HCT116 (cell line): ENCODE measurements around the gene PRKCD. TPM values are rescaled to one million over a fixed set of nuclear protein-coding genes. Genes with fewer than 3 reads are reported as not detected.

Source experiments
- ATAC-seq: fragments of 200-7000 bp; cut with Tn5 transposase; 2 replicates; pipeline ENCODE4 v1.9.1; 2020; ENCODE audit warnings: mild to moderate bottlenecking, moderate library complexity
- BruUV-seq: library from RNA; stranded (reverse); fragments of 400-500 nt; replicated peaks from 2 replicates; lab custom pipeline; 2021; lab: Mats Ljungman, UMichigan
- CTCF ChIA-PET: fragments of 300-600 bp; sonication (Branson Sonifier 250); formaldehyde crosslinking; loops from one replicate; lab custom pipeline; 2021; ENCODE audit warnings: antibody characterized with exemption; lab: Charles Lee
- POLR2A ChIA-PET: fragments of 300-600, 350-600 bp; sonication (Branson Sonifier 250); formaldehyde crosslinking; loops from one replicate; lab custom pipeline; 2021; ENCODE audit warnings: antibody characterized with exemption; lab: Charles Lee
- RAD21 ChIA-PET, 2 experiments: fragments of 300-600 bp; sonication (Branson Sonifier 250); formaldehyde crosslinking; loops; one replicate each; lab custom pipeline; 2023; ENCODE audit warnings: low total read pairs in 2 of 2; ENCODE audit not compliant: uncharacterized antibody in 2 of 2, unreplicated experiment in 2 of 2, low non-redundant PET in 1 of 2; lab: Charles Lee
- DNase-seq: peaks from one replicate; pipeline ENCODE4 v3.0.0-alpha.2; 2010; ENCODE audit warnings: low read depth, low spot score
- H2AFZ ChIP-seq: fragments of 200-600 bp; shearing (Covaris generic), sonication (generic); 2 replicates; pipeline ENCODE4 v1.6.1; 2017; ENCODE audit warnings: low read depth, mixed run types, mixed read lengths, antibody characterized with exemption, low read length; ENCODE audit not compliant: poor library complexity, severe bottlenecking
- H3K27ac ChIP-seq: 2 replicates; pipeline ENCODE4 v1.5.1; 2012; ENCODE audit warnings: low read depth, low read length
- H3K27me3 ChIP-seq: fragments of 200-600 bp; sonication (generic); 2 replicates; pipeline ENCODE4 v1.6.1; 2016; ENCODE audit warnings: mixed run types, low read length, mixed read lengths; ENCODE audit not compliant: insufficient read depth
- H3K36me3 ChIP-seq, 2 experiments: fragments of 200-500 bp in 1 of 2; fragments of 200-600 bp in 1 of 2; sonication (Bioruptor generic) in 1 of 2; sonication (generic) in 1 of 2; 2 replicates each; pipeline versions ENCODE4 v1.5.1 to v1.6.1; 2014 to 2016; ENCODE audit warnings: low read length in 2 of 2, inconsistent platforms in 1 of 2, mixed read lengths in 1 of 2, mixed run types in 1 of 2; ENCODE audit not compliant: insufficient read depth in 2 of 2, control insufficient read depth in 1 of 2
- H3K4me1 ChIP-seq, 2 experiments: fragments of 200-600 bp in 1 of 2; sonication (generic) in 1 of 2; 2 replicates each; pipeline versions ENCODE4 v1.5.1 to v1.6.1; 2012 to 2017; ENCODE audit warnings: low read length in 2 of 2, inconsistent platforms in 1 of 2, mild to moderate bottlenecking in 1 of 2, mixed read lengths in 1 of 2, mixed run types in 1 of 2, moderate library complexity in 1 of 2; ENCODE audit not compliant: insufficient read depth in 2 of 2, control insufficient read depth in 1 of 2
- H3K4me2 ChIP-seq: fragments of 200-600 bp; sonication (generic); 2 replicates; pipeline ENCODE4 v1.6.1; 2017; ENCODE audit warnings: mixed run types, low read length, mixed read lengths
- H3K4me3 ChIP-seq, 2 experiments: fragments of 200-600 bp in 1 of 2; sonication (generic) in 1 of 2; replicated peaks in 1 of 2; 2 replicates each; pipeline ENCODE4 v1.5.1; 2011 to 2016; ENCODE audit warnings: low read length in 2 of 2, control low read depth in 1 of 2, low read depth in 1 of 2, mild to moderate bottlenecking in 1 of 2, mixed read lengths in 1 of 2, mixed run types in 1 of 2
- H3K79me2 ChIP-seq: fragments of 200-600 bp; sonication (generic); 2 replicates; pipeline ENCODE4 v1.6.1; 2017; ENCODE audit warnings: mild to moderate bottlenecking, mixed run types, low read length, moderate library complexity, mixed read lengths; ENCODE audit not compliant: insufficient read depth
- H3K9ac ChIP-seq: fragments of 200-600 bp; sonication (generic); 2 replicates; pipeline ENCODE4 v1.6.1; 2016; ENCODE audit warnings: low read length, mixed read lengths
- H3K9me2 ChIP-seq: fragments of 200-600 bp; sonication (generic), shearing (Covaris generic); 2 replicates; pipeline ENCODE4 v1.6.1; 2017; ENCODE audit warnings: mixed run types, mild to moderate bottlenecking, moderate library complexity; ENCODE audit not compliant: insufficient read depth
- H3K9me3 ChIP-seq, 2 experiments: fragments of 200-500 bp in 1 of 2; fragments of 200-600 bp in 1 of 2; sonication (Bioruptor generic) in 1 of 2; sonication (generic) in 1 of 2; 2 replicates each; pipeline ENCODE4 v1.6.1; 2014 to 2017; ENCODE audit warnings: low read length in 2 of 2, mixed read lengths in 2 of 2, inconsistent platforms in 1 of 2, low read depth in 1 of 2, mild to moderate bottlenecking in 1 of 2, mixed run types in 1 of 2, moderate library complexity in 1 of 2; ENCODE audit not compliant: control insufficient read depth in 1 of 2, insufficient read depth in 1 of 2
- H4K20me1 ChIP-seq: fragments of 200-600 bp; sonication (generic), shearing (Covaris generic); 2 replicates; pipeline ENCODE4 v1.6.1; 2017; ENCODE audit warnings: mixed run types, mild to moderate bottlenecking, moderate library complexity; ENCODE audit not compliant: insufficient read depth
- JUND ChIP-seq: IDR thresholded peaks from 2 replicates; pipeline ENCODE4 v1.6.1; 2012
- POLR2A ChIP-seq: IDR thresholded peaks from 2 replicates; pipeline ENCODE4 v1.7.0; 2011; ENCODE audit warnings: borderline replicate concordance; ENCODE audit not compliant: insufficient read depth, insufficient read length; ENCODE audit errors: extremely low read depth
- SIN3A ChIP-seq: IDR thresholded peaks from 2 replicates; pipeline ENCODE4 v1.6.1; 2012; ENCODE audit warnings: low read depth
- ZFX ChIP-seq: fragments of 450-650 bp; IDR thresholded peaks from 2 replicates; pipeline ENCODE4 v1.6.1; 2017
- intact Hi-C: fragments of 100-400 bp; cut with micrococcal nuclease; formaldehyde crosslinking; loops from 2 replicates; pipeline ENCODE4 v1.10.0; 2022
- total RNA-seq: library from RNA; stranded (reverse); gene quantifications from one replicate; pipeline ENCODE4 v1.2.1, GENCODE V29; 2021; ENCODE audit not compliant: unreplicated experiment
- TF ChIP-seq, protein P1 (sequence below): IDR thresholded peaks from 2 replicates; pipeline ENCODE4 v1.6.1; 2011; ENCODE audit warnings: mild to moderate bottlenecking, low read length, moderate library complexity; ENCODE audit not compliant: insufficient replicate concordance; ENCODE audit errors: extremely low read depth

Gene PRKCD
- total RNA-seq, 1 experiment from 2014 or later = 34.4 TPM

DNA sequence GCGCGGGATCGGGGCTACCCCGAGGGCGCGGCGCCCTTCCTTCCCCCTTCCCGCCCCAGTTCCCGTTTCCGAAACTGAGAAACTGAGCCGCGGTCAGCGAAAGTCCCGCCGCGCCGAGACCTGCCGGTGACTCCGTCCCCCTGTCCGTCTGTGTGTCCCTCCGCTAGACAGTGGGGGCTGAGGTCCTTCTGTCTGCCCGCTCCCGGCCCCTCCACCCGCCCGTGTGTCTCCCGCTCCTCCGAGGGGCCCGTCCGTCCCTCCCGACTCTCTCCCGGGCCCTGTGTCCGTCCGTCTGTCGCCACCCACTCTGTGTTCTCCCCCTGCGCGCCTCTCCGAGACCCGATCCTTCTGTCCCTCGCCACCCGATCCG, 426 bp downstream of the PRKCD start:
- DNase-seq (no peak), ATAC-seq (peak; percentile 16)
- CTCF ChIA-PET = interaction anchor here (1.2 to 1.6 kb wide), 2 partner anchors 27 to 34 kb away, joined by 3 to 5 read pairs; no protein-coding TSS in a partner anchor
- Histone ChIP-seq H4K20me1 (no peaks in the 10 kb centered on the region), H3K4me2 (peak overlapping the region; percentile 98), H3K4me3 (peak overlapping the region; percentile 85 to 90), H3K27me3 (no peaks in the 10 kb centered on the region), H3K36me3 (no peaks in the 10 kb centered on the region), H3K9ac (peak overlapping the region; percentile 80), H3K4me1 (peaks cover 34 to 50% of the 10 kb centered on the region in 2 experiments), H3K27ac (peak overlapping the region; percentile 87; the same call in 1 of the 2 replicates), H3K9me3 (no peaks in the 10 kb centered on the region), H3K9me2 (no peaks in the 10 kb centered on the region), H3K79me2 (peaks cover 34% of the 10 kb centered on the region), H2AFZ (no peak overlapping the region)
- RAD21 ChIA-PET = no interaction called here
- BruUV-seq = no TSS peak
- TF ChIP-seq ZFX (peak; percentile 29; the same call in 1 of the 2 replicates), POLR2A (no peak)
- POLR2A ChIA-PET = interaction anchor here (0.6 to 1.0 kb wide), 2 partner anchors 27 to 32 kb away, joined by 3 read pairs; no protein-coding TSS in a partner anchor
- intact Hi-C loops = loop anchor here (2.0 kb wide), 1 partner anchor 27 kb away; no protein-coding TSS in a partner anchor

DNA sequence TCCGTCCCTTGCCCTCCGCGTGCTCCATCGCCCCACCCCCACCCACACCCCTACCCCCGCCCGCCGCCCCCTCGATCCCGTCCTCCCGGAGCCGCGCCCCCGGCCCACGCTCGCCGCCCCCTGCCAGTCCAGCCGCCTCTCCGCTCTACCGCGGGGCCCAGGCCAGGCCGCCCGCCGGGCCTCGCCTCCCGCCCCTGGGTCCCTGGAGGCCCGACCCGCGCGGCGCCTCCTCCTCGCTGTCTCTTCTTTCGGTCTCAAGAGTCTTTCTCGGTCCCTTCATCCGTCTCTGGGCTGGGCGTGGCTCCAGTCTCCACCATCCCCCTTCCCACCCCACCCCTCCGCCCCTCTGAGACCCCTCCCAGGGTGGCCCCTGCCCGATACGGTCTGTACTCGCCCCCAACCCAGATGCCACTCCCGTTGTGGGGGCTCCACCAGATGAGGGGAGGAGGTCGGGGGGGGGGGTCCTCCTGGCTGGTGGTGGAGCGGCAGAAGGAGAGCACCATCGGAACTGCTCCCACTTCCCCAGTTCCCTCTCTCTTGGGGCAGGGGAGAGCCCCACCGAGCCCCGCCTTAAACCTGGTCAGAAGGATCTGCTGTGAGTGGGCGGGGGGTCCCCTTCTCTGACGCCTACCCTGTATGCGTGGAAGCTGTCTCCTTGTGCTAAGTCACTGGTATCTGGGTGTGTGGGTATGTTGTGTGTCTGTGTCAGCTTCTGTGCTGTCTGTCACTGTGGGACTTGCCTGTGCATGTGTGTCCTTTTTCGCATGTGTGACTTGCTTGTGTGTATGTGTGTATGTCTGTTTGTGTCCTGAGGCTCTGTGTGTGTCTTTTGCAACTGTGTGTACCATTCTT, 1.0 kb downstream of the PRKCD start:
- H4K20me1 ChIP-seq = no peaks in the 10 kb centered on the region
- no TSS peak for BruUV-seq
- H3K4me3 ChIP-seq = peak overlapping the region; percentile 85 to 90
- ATAC-seq (peak; percentile 7; the same call in 1 of the 2 replicates), DNase-seq (no peak)
- H2AFZ ChIP-seq = no peak overlapping the region
- TF ChIP-seq, protein P1, sequence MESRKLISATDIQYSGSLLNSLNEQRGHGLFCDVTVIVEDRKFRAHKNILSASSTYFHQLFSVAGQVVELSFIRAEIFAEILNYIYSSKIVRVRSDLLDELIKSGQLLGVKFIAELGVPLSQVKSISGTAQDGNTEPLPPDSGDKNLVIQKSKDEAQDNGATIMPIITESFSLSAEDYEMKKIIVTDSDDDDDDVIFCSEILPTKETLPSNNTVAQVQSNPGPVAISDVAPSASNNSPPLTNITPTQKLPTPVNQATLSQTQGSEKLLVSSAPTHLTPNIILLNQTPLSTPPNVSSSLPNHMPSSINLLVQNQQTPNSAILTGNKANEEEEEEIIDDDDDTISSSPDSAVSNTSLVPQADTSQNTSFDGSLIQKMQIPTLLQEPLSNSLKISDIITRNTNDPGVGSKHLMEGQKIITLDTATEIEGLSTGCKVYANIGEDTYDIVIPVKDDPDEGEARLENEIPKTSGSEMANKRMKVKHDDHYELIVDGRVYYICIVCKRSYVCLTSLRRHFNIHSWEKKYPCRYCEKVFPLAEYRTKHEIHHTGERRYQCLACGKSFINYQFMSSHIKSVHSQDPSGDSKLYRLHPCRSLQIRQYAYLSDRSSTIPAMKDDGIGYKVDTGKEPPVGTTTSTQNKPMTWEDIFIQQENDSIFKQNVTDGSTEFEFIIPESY = no peak
- TF ChIP-seq SIN3A (no peak), JUND (no peak)
- ChIA-PET CTCF (no interaction called here), POLR2A (interaction anchor here (0.6 to 1.5 kb wide), 2 partner anchors 34 to 488 kb away, joined by 3 to 5 read pairs; no protein-coding TSS in a partner anchor), RAD21 (no interaction called here)
- no peaks in the 10 kb centered on the region for H3K9me2 ChIP-seq
- peak overlapping the region; percentile 80 for H3K9ac ChIP-seq
- no peaks in the 10 kb centered on the region for H3K36me3 ChIP-seq
- peaks cover 30 to 45% of the 10 kb centered on the region in 2 experiments for H3K4me1 ChIP-seq
- intact Hi-C loops = loop anchor here (2.0 kb wide), 1 partner anchor 27 kb away; no protein-coding TSS in a partner anchor
- peak overlapping the region; percentile 87; the same call in 1 of the 2 replicates for H3K27ac ChIP-seq
- peak overlapping the region; percentile 98 for H3K4me2 ChIP-seq
- H3K27me3 ChIP-seq = no peaks in the 10 kb centered on the region
- peaks cover 38% of the 10 kb centered on the region for H3K79me2 ChIP-seq
- no peaks in the 10 kb centered on the region for H3K9me3 ChIP-seq
